ENCODE measurements around the gene USP14.
A peak's percentile ranks its signal among the peaks of the same experiment; 100 is the strongest.

The USP14 gene

GRCh38 chr18:160831-161570 is 2.6 kb downstream of the USP14 start:
- H3K4me2 ChIP-seq (ENCODE audit: low read depth, low read length, poor library complexity, severe bottlenecking) = peak overlapping the region; percentile 89
- H3K9ac ChIP-seq (ENCODE audit: low read depth, low read length, poor library complexity, severe bottlenecking) = peak overlapping the region; percentile 87
- H3F3A ChIP-seq (ENCODE audit: low read depth) = no peaks in the 10 kb centered on the region
- TF ChIP-seq EZH2phosphoT487 (IDR thresholded peaks at IDR 0.05; ENCODE audit: borderline replicate concordance) = no peak
- no peak for TF ChIP-seq CTCF (conservative IDR thresholded peaks at IDR 0.05; ENCODE audit: low read length)
- H3K27me3 ChIP-seq (ENCODE audit: insufficient read depth, low read length, poor library complexity, severe bottlenecking) = no peaks in the 10 kb centered on the region
- H3K9me2 ChIP-seq (replicated peaks; ENCODE audit: low read depth, low read length) = no peaks in the 10 kb centered on the region
- H3K9me3 ChIP-seq (ENCODE audit: insufficient read depth, low read depth, low read length) = no peaks in the 10 kb centered on the region
- peaks cover 60% of the 10 kb centered on the region for H4K20me1 ChIP-seq (ENCODE audit: insufficient read depth, low read length, poor library complexity, severe bottlenecking)
- peaks cover 25% of the 10 kb centered on the region for H3K36me3 ChIP-seq (ENCODE audit: insufficient read depth, low read length)
- peaks cover 41% of the 10 kb centered on the region for H3K4me1 ChIP-seq (ENCODE audit: insufficient read depth, low read length, poor library complexity, severe bottlenecking)
- no peak overlapping the region for H2AFZ ChIP-seq (ENCODE audit: low read length)
- H3K4me3 ChIP-seq (ENCODE audit: low read length, poor library complexity, severe bottlenecking) = peak overlapping the region; percentile 95
- H3K79me2 ChIP-seq (ENCODE audit: insufficient read depth, low read length) = peaks cover 71% of the 10 kb centered on the region

- peaks cover 10% of the 10 kb centered on the region for H4K20me1 ChIP-seq (ENCODE audit: insufficient read depth, low read length, poor library complexity, severe bottlenecking)
- no peak overlapping the region for H2AFZ ChIP-seq (ENCODE audit: low read length)
- H3K9ac ChIP-seq (ENCODE audit: low read depth, low read length, poor library complexity, severe bottlenecking) = no peak overlapping the region
- peaks cover 45% of the 10 kb centered on the region; the same call in 1 of the 2 replicates for H3K36me3 ChIP-seq (ENCODE audit: insufficient read depth, low read length)
- H3K4me3 ChIP-seq (ENCODE audit: low read length, poor library complexity, severe bottlenecking) = no peak overlapping the region
- no peaks in the 10 kb centered on the region for H3F3A ChIP-seq (ENCODE audit: low read depth)
- peaks cover 10% of the 10 kb centered on the region for H3K79me2 ChIP-seq (ENCODE audit: insufficient read depth, low read length)
- no peaks in the 10 kb centered on the region for H3K9me3 ChIP-seq (ENCODE audit: insufficient read depth, low read depth, low read length)
- H3K9me2 ChIP-seq (replicated peaks; ENCODE audit: low read depth, low read length) = no peaks in the 10 kb centered on the region
- H3K4me2 ChIP-seq (ENCODE audit: low read depth, low read length, poor library complexity, severe bottlenecking) = no peak overlapping the region
- H3K27me3 ChIP-seq (ENCODE audit: insufficient read depth, low read length, poor library complexity, severe bottlenecking) = no peaks in the 10 kb centered on the region
- H3K4me1 ChIP-seq (ENCODE audit: insufficient read depth, low read length, poor library complexity, severe bottlenecking) = no peaks in the 10 kb centered on the region
- TF ChIP-seq CTCF (conservative IDR thresholded peaks at IDR 0.05; ENCODE audit: low read length) = no peak
These were observed 14.0 kb downstream of the USP14 start for GRCh38 chr18:172361-172760.

GRCh38 chr18:179499-179898 is 21.1 kb downstream of the USP14 start:
- H3K9me2 ChIP-seq (replicated peaks; ENCODE audit: low read depth, low read length) = no peaks in the 10 kb centered on the region
- H3K9me3 ChIP-seq (ENCODE audit: insufficient read depth, low read depth, low read length) = no peaks in the 10 kb centered on the region
- TF ChIP-seq CTCF (conservative IDR thresholded peaks at IDR 0.05; ENCODE audit: low read length) = no peak
- TF ChIP-seq EZH2phosphoT487 (IDR thresholded peaks at IDR 0.05; ENCODE audit: borderline replicate concordance) = no peak
- peaks cover 14% of the 10 kb centered on the region for H4K20me1 ChIP-seq (ENCODE audit: insufficient read depth, low read length, poor library complexity, severe bottlenecking)
- no peak overlapping the region for H3K9ac ChIP-seq (ENCODE audit: low read depth, low read length, poor library complexity, severe bottlenecking)
- H3K27me3 ChIP-seq (ENCODE audit: insufficient read depth, low read length, poor library complexity, severe bottlenecking) = no peaks in the 10 kb centered on the region
- peaks cover 11% of the 10 kb centered on the region for H3K4me1 ChIP-seq (ENCODE audit: insufficient read depth, low read length, poor library complexity, severe bottlenecking)
- no peaks in the 10 kb centered on the region for H3F3A ChIP-seq (ENCODE audit: low read depth)
- H3K36me3 ChIP-seq (ENCODE audit: insufficient read depth, low read length) = peaks cover 30% of the 10 kb centered on the region
- no peak overlapping the region for H2AFZ ChIP-seq (ENCODE audit: low read length)
- H3K4me2 ChIP-seq (ENCODE audit: low read depth, low read length, poor library complexity, severe bottlenecking) = no peak overlapping the region
- no peak overlapping the region for H3K4me3 ChIP-seq (ENCODE audit: low read length, poor library complexity, severe bottlenecking)
- peaks cover 20% of the 10 kb centered on the region for H3K79me2 ChIP-seq (ENCODE audit: insufficient read depth, low read length)
